ENCODE measurements around the gene KRTAP5-5.
"Not testable (repeated sequence)": the region's sequence is repeated elsewhere in the genome, so short reads cannot be mapped to it uniquely, and the experiment has no call there.

- TF ChIP-seq, protein P1, sequence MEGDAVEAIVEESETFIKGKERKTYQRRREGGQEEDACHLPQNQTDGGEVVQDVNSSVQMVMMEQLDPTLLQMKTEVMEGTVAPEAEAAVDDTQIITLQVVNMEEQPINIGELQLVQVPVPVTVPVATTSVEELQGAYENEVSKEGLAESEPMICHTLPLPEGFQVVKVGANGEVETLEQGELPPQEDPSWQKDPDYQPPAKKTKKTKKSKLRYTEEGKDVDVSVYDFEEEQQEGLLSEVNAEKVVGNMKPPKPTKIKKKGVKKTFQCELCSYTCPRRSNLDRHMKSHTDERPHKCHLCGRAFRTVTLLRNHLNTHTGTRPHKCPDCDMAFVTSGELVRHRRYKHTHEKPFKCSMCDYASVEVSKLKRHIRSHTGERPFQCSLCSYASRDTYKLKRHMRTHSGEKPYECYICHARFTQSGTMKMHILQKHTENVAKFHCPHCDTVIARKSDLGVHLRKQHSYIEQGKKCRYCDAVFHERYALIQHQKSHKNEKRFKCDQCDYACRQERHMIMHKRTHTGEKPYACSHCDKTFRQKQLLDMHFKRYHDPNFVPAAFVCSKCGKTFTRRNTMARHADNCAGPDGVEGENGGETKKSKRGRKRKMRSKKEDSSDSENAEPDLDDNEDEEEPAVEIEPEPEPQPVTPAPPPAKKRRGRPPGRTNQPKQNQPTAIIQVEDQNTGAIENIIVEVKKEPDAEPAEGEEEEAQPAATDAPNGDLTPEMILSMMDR (IDR thresholded peaks at IDR 0.05; ENCODE audit: extremely low read depth in 1 of 2, insufficient read depth in 1 of 2, low read depth in 1 of 2, low read length in 2 of 2): not testable (repeated sequence)
- TF ChIP-seq POLR2AphosphoS5 (IDR thresholded peaks at IDR 0.05; ENCODE audit: insufficient read depth, low read depth, low read length): not testable (repeated sequence)
These were observed 46.7 kb upstream of the KRTAP5-5 start for GRCh38 chr11:1582909-1583308.
